NCI-H2196 (cell line): ENCODE results near the gene SLC2A3.
"Not testable (repeated sequence)": the region's sequence is repeated elsewhere in the genome, so short reads cannot be mapped to it uniquely, and the experiment has no call there.

Experiments used
- DNase-seq: peaks from one replicate; lab custom pipeline; 2025; ENCODE audit not compliant: unreplicated experiment; lab: John Stamatoyannopoulos, UW

SLC2A3 gene

GRCh38 chr12:7951671-7952070, 15.7 kb upstream of the SLC2A3 start:
- no peak for DNase-seq

- DNase-seq, result not testable (repeated sequence)
Measured at GRCh38 chr12:7950230-7950943, 14.4 kb upstream of the SLC2A3 start.

- no peak for DNase-seq
Measured at GRCh38 chr12:7948589-7949260, 12.7 kb upstream of the SLC2A3 start.

DNA sequence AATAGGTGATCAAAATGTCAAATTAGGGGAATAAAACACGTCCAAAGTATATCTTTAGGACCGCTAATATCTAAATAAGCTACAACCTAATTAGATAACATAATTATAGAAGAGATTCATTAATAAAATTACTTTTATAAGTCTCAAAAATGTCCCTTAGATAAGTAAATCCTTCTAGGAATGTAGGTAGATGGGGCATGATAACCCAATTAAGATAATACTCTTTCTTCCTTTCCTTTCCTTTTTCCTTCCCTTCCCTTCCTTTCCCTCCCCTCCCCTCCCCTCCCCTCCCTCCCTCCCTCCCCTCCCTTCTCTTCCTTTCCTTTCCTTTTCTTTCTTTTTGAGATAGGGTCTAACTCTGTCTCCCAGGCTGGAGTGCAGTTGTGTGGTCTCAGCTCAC, 11.0 kb upstream of the SLC2A3 start:
- no peak for DNase-seq

- not testable (repeated sequence) for DNase-seq
Measured at GRCh38 chr12:7944760-7945159, 8.8 kb upstream of the SLC2A3 start.

GRCh38 chr12:7940906-7941305, 4.9 kb upstream of the SLC2A3 start:
- DNase-seq, result no peak

DNA sequence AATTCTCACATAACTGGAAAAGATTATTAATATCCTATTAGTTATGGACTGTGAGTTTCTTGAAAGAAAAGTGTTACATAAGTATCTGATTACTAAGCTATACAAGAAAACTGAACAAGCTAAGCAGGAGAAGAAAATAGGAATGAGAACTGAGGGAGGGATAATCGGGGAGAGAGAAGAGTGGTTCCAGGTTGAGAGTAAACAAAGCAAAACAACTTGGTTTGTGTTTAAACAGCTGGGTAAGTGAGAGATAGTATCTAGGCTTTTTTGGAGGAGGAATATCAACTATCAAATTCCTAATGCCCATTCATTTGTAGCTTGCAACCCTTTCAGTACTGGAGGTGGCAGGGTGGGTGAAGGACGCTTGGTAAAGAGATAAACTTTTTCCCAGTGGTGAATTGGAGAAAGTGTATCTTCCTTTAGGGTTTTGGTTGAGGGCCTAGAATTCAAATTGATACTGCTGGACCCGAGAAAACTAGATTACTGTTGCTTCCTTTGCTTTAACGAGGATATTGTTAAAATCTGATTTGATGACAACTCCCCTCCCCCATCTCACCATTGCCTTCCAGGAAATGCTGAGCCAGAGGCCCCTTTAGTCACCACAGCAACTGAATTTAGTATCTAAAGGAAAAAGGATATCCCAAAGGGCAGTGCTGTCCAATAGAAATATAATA, 2.0 kb upstream of the SLC2A3 start:
- peak; percentile 45 for DNase-seq

DNA sequence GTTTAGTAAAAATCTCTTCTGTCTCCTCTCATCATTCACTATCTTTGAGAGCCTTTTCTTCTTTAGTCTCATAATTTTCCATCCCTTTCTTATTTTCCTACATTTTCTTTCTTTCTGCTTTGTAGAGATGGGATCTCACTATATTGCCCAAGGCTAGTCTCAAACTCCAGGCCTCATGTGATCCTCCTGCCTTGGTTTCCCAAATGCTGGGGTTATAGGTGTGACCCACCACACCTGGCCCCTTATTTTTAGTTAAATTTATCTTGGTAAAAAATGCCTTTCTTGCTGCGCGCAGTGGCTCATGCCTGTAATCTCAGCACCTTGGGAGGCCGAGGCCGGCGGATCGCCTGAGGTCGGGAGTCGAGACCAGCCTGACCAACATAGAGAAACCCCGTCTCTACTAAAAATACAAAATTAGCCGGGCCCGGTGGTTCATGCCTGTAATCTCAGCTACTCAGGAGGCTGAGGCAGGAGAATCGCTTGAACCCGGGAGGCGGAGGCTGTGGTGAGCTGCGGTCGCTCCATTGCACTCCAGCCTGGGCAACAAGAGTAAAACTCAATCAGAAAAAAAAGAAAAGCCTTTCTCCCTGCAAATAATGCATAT, 996 bp downstream of the SLC2A3 start:
- no peak for DNase-seq

- no peak for DNase-seq
Measured at GRCh38 chr12:7934091-7934888, 1.7 kb downstream of the SLC2A3 start.

DNA sequence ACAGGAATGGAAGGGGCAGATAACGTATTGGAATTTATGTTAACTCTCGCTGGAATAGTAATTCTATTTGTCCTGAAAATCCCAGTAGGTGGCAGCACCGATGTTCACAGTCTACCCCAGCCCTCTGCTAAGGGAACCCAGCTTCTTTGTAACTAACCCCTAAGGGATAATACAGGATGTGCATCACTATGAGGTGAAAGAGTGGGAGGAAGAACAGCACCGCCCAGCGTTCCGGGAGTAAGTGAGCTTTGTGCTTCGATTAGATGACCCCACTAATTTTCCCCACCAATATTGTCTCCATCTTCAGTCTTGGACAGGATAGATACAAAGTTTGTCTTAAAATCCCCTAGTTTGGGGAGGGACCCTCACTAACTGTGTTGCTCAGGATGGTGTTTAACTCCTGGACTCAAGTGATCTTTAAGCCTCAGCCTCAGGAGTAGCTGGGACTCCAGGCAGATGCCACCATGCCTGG, 2.7 kb downstream of the SLC2A3 start:
- DNase-seq, result peak; percentile 30

DNA sequence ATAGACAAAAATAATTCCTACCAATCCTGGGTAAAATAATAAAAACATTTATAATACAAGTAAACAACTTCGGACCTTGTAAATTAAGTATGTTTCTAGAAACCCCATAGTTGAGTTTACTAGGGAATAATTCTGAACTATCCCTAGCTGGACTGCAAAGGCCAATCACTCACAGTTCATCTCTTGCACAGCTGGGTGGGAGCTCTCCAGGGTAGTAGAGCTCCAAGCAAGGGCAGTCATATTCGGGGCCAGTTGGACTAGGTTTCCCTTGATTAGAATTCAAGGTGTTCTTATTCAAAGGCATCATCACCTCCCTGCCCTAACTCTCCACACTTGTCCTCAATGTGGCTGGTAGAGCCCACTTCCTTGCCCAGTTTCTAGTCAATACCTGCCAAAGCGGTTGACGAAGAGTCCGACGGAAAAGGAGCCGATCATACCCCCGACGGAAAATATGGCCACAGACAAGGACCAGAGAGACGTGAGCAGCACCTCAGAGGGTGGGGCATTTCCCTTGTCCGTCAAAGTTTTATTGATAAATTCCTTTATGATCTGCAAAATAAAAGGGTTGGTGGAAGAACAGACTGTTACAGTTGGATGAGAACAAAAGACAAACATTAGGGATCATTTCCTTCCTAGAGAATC, 3.3 kb downstream of the SLC2A3 start:
- not testable (repeated sequence) for DNase-seq

- peak; percentile 9 for DNase-seq
Measured at GRCh38 chr12:7929083-7929792, 6.7 kb downstream of the SLC2A3 start.

- DNase-seq, result no peak
Measured at GRCh38 chr12:7927470-7927869, 8.5 kb downstream of the SLC2A3 start.

GRCh38 chr12:7926068-7926666, 9.8 kb downstream of the SLC2A3 start:
- not testable (repeated sequence) for DNase-seq

GRCh38 chr12:7923241-7924236, 12.4 kb downstream of the SLC2A3 start:
- DNase-seq, result no peak

GRCh38 chr12:7921181-7921580, 14.8 kb downstream of the SLC2A3 start:
- not testable (repeated sequence) for DNase-seq

GRCh38 chr12:7918268-7918590, 17.8 kb downstream of the SLC2A3 start:
- not testable (repeated sequence) for DNase-seq
